Measurements from ENCODE around the gene XYLT1.

Gene XYLT1

GRCh38 chr16:17159617-17160016 is 311.1 kb downstream of the XYLT1 start:
- no peak for DNase-seq (ENCODE audit: low read depth, low spot score)

GRCh38 chr16:17155936-17156335 is 314.8 kb downstream of the XYLT1 start:
- DNase-seq (ENCODE audit: low read depth, low spot score), result no peak

- no peak for DNase-seq (ENCODE audit: low read depth, low spot score)
Observed at GRCh38 chr16:17155485-17155884, 315.3 kb downstream of the XYLT1 start.

- no peak for DNase-seq (ENCODE audit: low read depth, low spot score)
Observed at GRCh38 chr16:17154981-17155380, 315.8 kb downstream of the XYLT1 start.

GRCh38 chr16:17152311-17152710 is 318.4 kb downstream of the XYLT1 start:
- no peak for DNase-seq (ENCODE audit: low read depth, low spot score)

GRCh38 chr16:17151335-17151734 is 319.4 kb downstream of the XYLT1 start:
- no peak for DNase-seq (ENCODE audit: low read depth, low spot score)

GRCh38 chr16:17149904-17150483 is 320.8 kb downstream of the XYLT1 start:
- DNase-seq (ENCODE audit: low read depth, low spot score), result no peak

GRCh38 chr16:17147942-17148341 is 322.8 kb downstream of the XYLT1 start:
- no peak for DNase-seq (ENCODE audit: low read depth, low spot score)

- no peak for DNase-seq (ENCODE audit: low read depth, low spot score)
Observed at GRCh38 chr16:17145029-17145428, 325.7 kb downstream of the XYLT1 start.

GRCh38 chr16:17144431-17144830 is 326.3 kb downstream of the XYLT1 start:
- DNase-seq (ENCODE audit: low read depth, low spot score), result no peak

- no peak for DNase-seq (ENCODE audit: low read depth, low spot score)
Observed at GRCh38 chr16:17143546-17144419, 327.0 kb downstream of the XYLT1 start.

- no peak for DNase-seq (ENCODE audit: low read depth, low spot score)
Observed at GRCh38 chr16:17138801-17139200, 332.0 kb downstream of the XYLT1 start.

GRCh38 chr16:17135439-17135838 is 335.3 kb downstream of the XYLT1 start:
- DNase-seq (ENCODE audit: low read depth, low spot score), result no peak

GRCh38 chr16:17134586-17134985 is 336.2 kb downstream of the XYLT1 start:
- no peak for DNase-seq (ENCODE audit: low read depth, low spot score)

GRCh38 chr16:17133851-17134250 is 336.9 kb downstream of the XYLT1 start:
- no peak for DNase-seq (ENCODE audit: low read depth, low spot score)

- DNase-seq (ENCODE audit: low read depth, low spot score), result no peak
Observed at GRCh38 chr16:17131351-17131750, 339.4 kb downstream of the XYLT1 start.

- no peak for DNase-seq (ENCODE audit: low read depth, low spot score)
Observed at GRCh38 chr16:17130733-17131132, 340.0 kb downstream of the XYLT1 start.

- DNase-seq (ENCODE audit: low read depth, low spot score), result no peak
Observed at GRCh38 chr16:17129971-17130370, 340.8 kb downstream of the XYLT1 start.

GRCh38 chr16:17128791-17129190 is 342.0 kb downstream of the XYLT1 start:
- DNase-seq (ENCODE audit: low read depth, low spot score), result no peak

- DNase-seq (ENCODE audit: low read depth, low spot score), result no peak
Observed at GRCh38 chr16:17126156-17126555, 344.6 kb downstream of the XYLT1 start.

- DNase-seq (ENCODE audit: low read depth, low spot score), result no peak
Observed at GRCh38 chr16:17125671-17126070, 345.1 kb downstream of the XYLT1 start.

- no peak for DNase-seq (ENCODE audit: low read depth, low spot score)
Observed at GRCh38 chr16:17117906-17118577, 352.7 kb downstream of the XYLT1 start.
